IPS-18a (cell line): Measurements from ENCODE around the gene RETREG2.
A peak's percentile ranks its signal among the peaks of the same experiment; 100 is the strongest.

Source experiments
- H3K27ac ChIP-seq: one replicate; pipeline ENCODE4 v1.5.1; 2013; ENCODE audit warnings: low read length
- H3K27me3 ChIP-seq: one replicate; pipeline ENCODE4 v1.6.1; 2013; ENCODE audit warnings: mild to moderate bottlenecking, low read length; ENCODE audit not compliant: control insufficient read depth, insufficient read depth
- H3K36me3 ChIP-seq: one replicate; pipeline ENCODE4 v1.6.1; 2013; ENCODE audit warnings: low read depth, low read length; ENCODE audit not compliant: control insufficient read depth
- H3K4me1 ChIP-seq: one replicate; pipeline ENCODE4 v1.6.1; 2013; ENCODE audit warnings: low read depth, low read length; ENCODE audit not compliant: control insufficient read depth
- H3K4me3 ChIP-seq: one replicate; pipeline ENCODE4 v1.5.1; 2013; ENCODE audit warnings: low read length
- H3K9ac ChIP-seq: one replicate; pipeline ENCODE4 v1.6.1; 2013; ENCODE audit warnings: mild to moderate bottlenecking, low read length, moderate library complexity
- H3K9me3 ChIP-seq: one replicate; pipeline ENCODE4 v1.6.1; 2013; ENCODE audit warnings: low read depth, low read length; ENCODE audit not compliant: control insufficient read depth

The RETREG2 gene

DNA sequence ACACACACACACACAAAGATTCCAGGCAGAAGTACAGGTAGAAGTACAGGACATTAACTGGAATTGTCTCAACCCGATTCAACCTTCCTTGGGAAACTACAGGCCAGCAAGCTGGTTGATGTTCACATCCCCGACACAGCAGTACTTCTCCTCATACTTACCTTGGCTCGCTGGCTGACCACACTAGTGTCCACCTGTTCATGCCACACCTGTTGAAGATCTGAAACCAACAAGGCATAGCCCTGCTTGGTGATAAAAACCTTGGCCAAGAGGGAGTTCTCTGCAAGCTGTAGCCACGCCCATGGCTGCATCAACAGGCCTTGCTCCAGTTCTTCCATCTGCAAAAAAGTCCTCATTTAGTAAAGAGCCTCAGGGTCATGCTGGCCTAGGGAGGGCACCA, 20.1 kb upstream of the RETREG2 start:
- Histone ChIP-seq H3K27me3 (no peaks in the 10 kb centered on the region), H3K27ac (no peak overlapping the region), H3K9me3 (no peaks in the 10 kb centered on the region), H3K4me3 (no peak overlapping the region), H3K36me3 (peaks cover 9% of the 10 kb centered on the region), H3K4me1 (peaks cover 9% of the 10 kb centered on the region), H3K9ac (no peak overlapping the region)

DNA sequence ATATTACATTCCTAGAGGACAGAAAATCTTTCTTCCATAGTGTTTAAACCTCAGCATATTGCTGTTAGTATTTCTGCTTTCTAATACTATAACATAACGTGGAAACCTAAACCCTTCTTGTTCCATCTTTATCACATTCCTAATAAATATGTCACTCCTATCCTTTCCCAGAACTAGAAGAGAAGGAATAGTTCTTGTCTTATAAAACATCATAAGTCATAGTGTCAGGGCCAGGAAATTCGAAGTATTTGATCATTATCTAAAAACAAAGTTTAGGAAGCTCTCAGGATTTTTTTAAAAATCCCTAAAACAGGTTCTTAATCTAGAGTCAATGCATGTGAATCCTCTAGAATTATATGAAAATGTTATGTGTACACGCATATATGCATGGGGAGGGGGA, 19.5 kb upstream of the RETREG2 start:
- no peaks in the 10 kb centered on the region for H3K27me3 ChIP-seq
- no peak overlapping the region for H3K4me3 ChIP-seq
- no peak overlapping the region for H3K9ac ChIP-seq

DNA sequence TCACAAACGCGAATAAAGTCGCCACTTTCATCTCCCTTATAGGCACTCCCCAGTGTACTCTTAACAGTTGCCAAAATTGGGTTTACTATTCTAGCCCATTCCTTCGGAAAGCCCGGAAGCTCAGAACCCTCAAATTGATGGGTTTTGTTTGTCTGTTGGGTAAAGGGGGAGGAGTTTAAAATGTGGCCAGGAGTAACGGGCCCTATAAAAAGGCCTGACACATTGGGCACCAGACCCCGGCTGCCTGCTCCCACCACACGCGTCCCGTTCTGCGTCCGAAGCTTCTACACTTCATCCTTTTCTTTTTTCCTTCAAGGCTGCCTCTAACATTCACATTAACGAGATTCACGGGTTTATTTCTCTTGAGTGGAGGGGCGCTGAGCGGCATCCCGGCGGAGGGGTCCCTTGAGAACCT, 18.3 kb upstream of the RETREG2 start:
- Histone ChIP-seq H3K36me3 (peaks cover 5% of the 10 kb centered on the region), H3K9ac (peak overlapping the region; percentile 59), H3K4me3 (peak overlapping the region; percentile 67), H3K4me1 (peaks cover 9% of the 10 kb centered on the region), H3K27me3 (no peaks in the 10 kb centered on the region), H3K27ac (no peak overlapping the region), H3K9me3 (no peaks in the 10 kb centered on the region)

More for the DNA sequence above, 19.5 kb upstream of the RETREG2 start:
- Histone ChIP-seq H3K9me3 (no peaks in the 10 kb centered on the region), H3K36me3 (peaks cover 9% of the 10 kb centered on the region), H3K4me1 (peaks cover 9% of the 10 kb centered on the region), H3K27ac (no peak overlapping the region)

DNA sequence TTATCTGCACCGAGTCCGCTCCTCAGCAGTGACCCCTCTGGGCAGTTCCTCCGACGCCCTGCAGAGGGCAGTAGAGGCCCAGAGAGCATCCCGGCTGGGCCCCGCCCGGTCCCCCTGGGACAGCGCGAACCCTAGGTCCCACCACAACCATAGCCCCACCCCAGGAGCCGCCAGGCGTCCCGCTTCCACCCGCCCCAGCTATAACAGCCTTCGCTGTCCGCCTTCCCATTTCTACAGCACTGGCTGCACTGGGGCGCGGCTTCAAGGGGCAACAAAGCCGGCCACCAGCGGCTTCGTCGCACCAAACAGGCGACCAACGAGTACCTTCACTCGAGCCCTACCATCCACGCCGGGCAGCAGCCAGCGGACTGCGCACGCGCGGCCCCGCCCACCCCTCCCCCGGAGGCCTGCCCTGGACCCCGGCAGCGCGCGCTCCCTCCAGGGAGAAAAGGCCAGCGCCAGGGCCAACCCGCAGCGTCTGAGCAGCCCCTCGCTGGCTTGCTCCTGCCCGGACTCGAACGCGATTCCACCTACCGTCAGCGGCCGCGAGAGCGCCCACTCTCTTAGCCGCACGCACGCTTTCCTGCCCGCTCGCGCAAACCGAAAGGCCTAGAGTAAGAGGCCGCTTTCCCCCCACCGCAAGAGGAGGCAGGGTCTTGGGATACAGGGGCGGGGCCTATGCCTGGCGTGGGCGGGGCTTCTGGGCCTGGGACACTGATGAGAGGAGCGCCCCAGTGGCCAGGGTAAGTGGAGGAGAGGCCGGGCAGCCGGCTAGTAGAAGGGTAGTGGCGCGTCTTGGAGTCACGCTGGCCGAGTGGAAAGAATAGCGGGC, 17.7 kb upstream of the RETREG2 start, which contains the start of gene NHEJ1:
Gene NHEJ1 (minus strand): TSS at position 630 of the 832 bp plus-strand sequence. CDS start 2,453 bp downstream, outside the sequence.
- Histone ChIP-seq H3K4me1 (peaks cover 9% of the 10 kb centered on the region), H3K27ac (no peak within 1 kb of the TSS), H3K27me3 (no peaks in the 10 kb centered on the region)

DNA sequence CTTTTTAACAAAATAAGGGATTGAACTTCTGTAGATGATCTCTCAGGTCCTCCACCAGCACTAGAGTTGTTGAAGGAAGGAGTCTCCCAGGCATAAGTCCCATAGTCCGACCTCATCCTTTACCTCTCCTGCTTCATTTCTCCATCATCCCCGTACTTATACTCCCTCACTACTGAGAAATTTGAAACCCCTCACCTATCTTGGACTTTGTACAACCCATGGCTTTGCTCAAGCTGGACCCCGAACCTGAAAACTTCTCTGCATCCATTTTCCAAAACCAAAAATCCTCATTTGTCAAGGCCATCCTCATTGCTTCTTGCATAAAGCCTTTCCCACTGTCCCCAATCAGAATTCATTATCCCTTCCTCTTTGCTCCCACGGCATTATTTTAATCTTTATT, 17.0 kb upstream of the RETREG2 start:
- Histone ChIP-seq H3K9ac (no peak overlapping the region), H3K27ac (no peak overlapping the region)

More for the DNA sequence above, 17.7 kb upstream of the RETREG2 start, which contains the start of gene NHEJ1:
- H3K9me3 ChIP-seq = no peaks in the 10 kb centered on the region
- H3K9ac ChIP-seq = peak within 1 kb of the TSS; percentile 59
- H3K4me3 ChIP-seq = peak within 1 kb of the TSS; percentile 67
- peaks cover 5% of the 10 kb centered on the region for H3K36me3 ChIP-seq

DNA sequence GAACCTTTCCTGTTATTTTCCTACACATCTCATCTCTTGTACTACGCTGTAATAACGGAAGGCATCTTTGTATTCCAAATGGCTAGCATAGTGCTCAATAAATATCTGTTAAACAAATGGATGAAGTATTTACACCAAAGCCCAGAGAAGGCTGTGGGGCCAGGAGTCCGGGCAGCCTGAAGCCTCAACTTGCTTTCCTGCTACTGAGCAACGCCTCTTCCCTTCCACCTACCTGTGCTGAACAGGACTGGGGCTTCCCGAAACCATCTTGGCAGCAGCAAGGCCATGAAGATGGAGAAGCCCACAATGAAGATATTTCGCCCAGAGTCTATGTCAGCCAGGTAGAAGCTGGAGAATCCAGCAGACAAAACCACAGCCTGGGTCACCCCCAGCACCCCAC, 14.9 kb upstream of the RETREG2 start:
- Histone ChIP-seq H3K4me3 (no peak overlapping the region), H3K27ac (no peak overlapping the region), H3K9ac (no peak overlapping the region), H3K36me3 (no peaks in the 10 kb centered on the region), H3K27me3 (no peaks in the 10 kb centered on the region), H3K9me3 (no peaks in the 10 kb centered on the region), H3K4me1 (peaks cover 9% of the 10 kb centered on the region)

More for the DNA sequence above, 17.0 kb upstream of the RETREG2 start:
- no peaks in the 10 kb centered on the region for H3K27me3 ChIP-seq
- H3K4me3 ChIP-seq = peak overlapping the region; percentile 67
- H3K36me3 ChIP-seq = peaks cover 5% of the 10 kb centered on the region
- peaks cover 9% of the 10 kb centered on the region for H3K4me1 ChIP-seq
- no peaks in the 10 kb centered on the region for H3K9me3 ChIP-seq

DNA sequence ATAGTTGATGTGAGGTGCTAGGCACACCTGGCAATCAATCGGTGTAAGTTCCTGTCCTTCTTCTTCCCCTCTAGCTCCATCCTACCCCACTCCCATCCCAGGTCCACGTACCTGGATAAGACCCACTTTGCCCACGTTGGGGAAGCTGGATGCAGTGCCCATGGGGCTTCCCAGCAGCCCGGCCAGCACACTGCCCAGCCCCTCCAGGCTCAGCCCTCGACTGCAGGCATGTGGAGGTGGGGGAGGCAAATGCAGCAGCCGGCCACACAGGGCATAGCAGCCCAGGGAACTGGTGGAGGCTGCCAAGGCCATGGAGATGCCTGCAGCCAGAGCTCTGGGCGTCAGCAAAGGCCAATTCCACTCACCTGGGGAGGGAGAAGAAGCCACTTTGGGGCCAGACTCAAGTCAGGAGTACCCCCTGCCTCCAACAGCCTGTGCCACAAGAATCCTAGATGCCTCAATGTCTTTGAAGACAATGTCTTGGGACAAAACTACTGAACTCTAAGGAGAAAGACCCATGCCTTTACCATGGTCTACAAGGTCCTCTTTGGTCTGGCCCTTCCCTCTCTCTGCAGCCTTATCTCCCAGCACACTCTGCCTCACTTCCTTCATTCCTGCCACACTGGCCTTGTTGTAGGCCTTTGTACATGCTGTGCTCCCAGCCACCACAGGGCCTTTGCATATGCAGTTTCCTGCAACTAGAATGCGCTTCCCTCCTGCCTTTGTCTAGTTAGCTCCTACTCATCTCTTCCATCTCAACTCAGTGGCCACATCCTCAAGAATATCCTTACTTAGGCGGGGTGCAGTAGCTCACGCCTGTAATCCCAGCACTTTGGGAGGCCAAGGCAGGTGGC, 12.8 kb upstream of the RETREG2 start:
- Histone ChIP-seq H3K4me3 (no peak overlapping the region), H3K36me3 (no peaks in the 10 kb centered on the region), H3K9me3 (no peaks in the 10 kb centered on the region), H3K9ac (no peak overlapping the region), H3K4me1 (peaks cover 5% of the 10 kb centered on the region), H3K27me3 (no peaks in the 10 kb centered on the region), H3K27ac (no peak overlapping the region)

DNA sequence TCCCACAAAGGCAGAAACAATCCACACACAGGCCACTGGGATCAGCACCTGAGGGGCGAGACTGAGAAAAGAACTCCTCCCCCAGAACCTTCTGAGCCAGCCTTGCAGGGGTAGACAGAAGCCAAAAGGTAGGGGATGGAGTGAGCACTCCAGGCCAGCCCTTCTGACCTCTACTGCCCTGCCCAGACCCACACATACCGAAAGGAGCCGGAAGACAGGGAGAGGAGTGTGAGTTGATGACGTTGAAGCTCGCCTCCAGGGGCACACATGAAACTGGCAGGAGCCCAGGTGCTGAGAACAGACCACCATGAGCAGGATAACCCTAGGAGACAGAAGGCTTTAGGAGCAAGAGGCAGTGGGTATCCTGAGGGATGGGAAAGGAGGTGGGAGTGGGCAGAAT, 10.1 kb upstream of the RETREG2 start:
- Histone ChIP-seq H3K9ac (no peak overlapping the region), H3K9me3 (no peaks in the 10 kb centered on the region), H3K4me1 (no peaks in the 10 kb centered on the region), H3K27me3 (no peaks in the 10 kb centered on the region), H3K36me3 (no peaks in the 10 kb centered on the region), H3K27ac (no peak overlapping the region), H3K4me3 (no peak overlapping the region)

DNA sequence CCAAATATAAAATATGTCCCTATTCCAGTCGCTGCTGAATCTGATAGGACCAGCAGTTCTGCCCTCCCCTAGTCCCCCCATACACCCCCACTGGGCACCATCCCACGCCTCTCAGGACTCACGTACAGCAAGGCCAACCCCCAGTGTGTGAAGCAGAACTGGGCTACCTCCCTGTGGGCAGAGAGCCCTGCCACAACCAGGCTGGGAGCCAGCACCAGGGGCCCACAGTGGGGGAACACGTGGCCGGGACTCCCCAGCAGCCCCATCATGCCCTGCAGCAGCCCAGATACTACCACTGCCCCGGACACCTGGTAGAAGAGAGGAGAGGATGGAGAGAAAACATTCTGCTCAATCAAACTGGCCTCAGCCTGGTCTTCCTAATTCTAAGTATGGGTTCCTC, 9.5 kb upstream of the RETREG2 start:
- Histone ChIP-seq H3K9me3 (no peaks in the 10 kb centered on the region), H3K27ac (no peak overlapping the region), H3K4me1 (no peaks in the 10 kb centered on the region), H3K4me3 (no peak overlapping the region), H3K27me3 (no peaks in the 10 kb centered on the region), H3K36me3 (no peaks in the 10 kb centered on the region), H3K9ac (no peak overlapping the region)

DNA sequence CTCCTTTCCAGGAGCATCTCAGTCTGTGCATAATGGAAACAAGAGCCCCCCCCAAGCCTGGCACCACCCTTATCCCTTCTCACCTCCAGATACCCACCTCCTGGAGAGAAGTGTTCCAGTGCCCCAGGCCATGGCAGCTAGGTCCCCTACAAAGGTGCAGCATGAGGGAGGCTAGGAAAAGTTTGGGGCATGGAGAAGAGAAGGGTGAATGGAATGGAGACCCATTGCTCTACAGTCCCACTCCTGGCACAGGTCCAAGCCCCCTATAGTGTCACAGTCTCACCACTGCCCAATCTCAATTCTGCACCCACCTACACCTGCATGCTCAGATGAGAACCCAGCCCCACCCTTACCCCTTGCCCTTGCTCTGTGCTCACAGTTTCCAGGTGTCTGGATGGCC, 9.1 kb upstream of the RETREG2 start:
- Histone ChIP-seq H3K9me3 (no peaks in the 10 kb centered on the region), H3K27ac (no peak overlapping the region), H3K36me3 (no peaks in the 10 kb centered on the region), H3K4me3 (no peak overlapping the region), H3K27me3 (no peaks in the 10 kb centered on the region), H3K4me1 (no peaks in the 10 kb centered on the region), H3K9ac (no peak overlapping the region)

DNA sequence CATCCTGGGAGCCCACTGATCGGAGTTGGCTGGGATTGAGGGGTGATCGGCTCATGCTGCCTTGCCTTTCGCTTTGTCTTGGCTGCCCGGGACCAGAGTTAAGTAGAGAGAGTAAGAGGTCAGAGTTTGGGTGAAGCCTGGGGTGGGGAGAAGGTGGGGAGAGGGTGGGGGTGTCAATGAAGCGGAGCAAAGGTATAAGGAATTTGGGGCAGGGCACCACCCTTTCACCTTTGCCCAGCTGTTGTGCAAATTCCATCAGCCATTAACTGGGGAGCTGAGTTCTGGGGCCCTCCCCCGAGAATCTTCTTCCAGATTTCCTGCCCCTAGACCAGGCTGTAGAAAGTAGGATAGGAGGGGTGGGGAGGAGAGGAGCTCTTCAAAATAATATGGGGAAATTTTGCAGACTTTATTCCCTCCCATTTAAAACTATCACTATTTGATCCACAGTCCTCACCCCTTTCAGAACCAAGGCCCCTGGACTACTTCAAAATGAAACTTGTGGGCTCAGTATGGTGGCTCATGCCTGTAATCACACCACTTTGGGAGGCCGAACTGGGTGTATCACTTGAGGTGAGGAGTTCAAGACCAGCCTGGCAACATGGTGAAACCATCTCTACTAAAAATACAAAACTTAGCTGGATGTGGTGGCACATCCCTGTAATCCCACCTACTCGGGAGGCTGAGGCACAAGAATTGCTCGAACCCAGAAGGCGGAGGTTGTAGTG, 8.0 kb upstream of the RETREG2 start, which contains the start of gene SLC23A3:
Gene SLC23A3 (minus strand): TSS at position 100 of the 725 bp plus-strand sequence. CDS start 45 bp downstream, at position 55.
- Histone ChIP-seq H3K4me1 (no peaks in the 10 kb centered on the region), H3K9ac (no peak within 1 kb of the TSS), H3K36me3 (no peaks in the 10 kb centered on the region), H3K27me3 (no peaks in the 10 kb centered on the region), H3K9me3 (no peaks in the 10 kb centered on the region), H3K4me3 (no peak within 1 kb of the TSS), H3K27ac (no peak within 1 kb of the TSS)
